NB4 (cell line): ENCODE data around the gene PLCB4.

Source experiments
- DNase-seq: peaks from one replicate; pipeline ENCODE4 v3.0.0; 2010; ENCODE audit warnings: low read depth
- H3K4me3 ChIP-seq: one replicate; pipeline ENCODE4 v1.5.1; 2011; ENCODE audit warnings: mild to moderate bottlenecking, low read depth, low read length, moderate library complexity
- MYC ChIP-seq: IDR thresholded peaks from 2 replicates; pipeline ENCODE4 v1.6.1; 2011; ENCODE audit warnings: low read depth, low read length
- POLR2A ChIP-seq: IDR thresholded peaks from 2 replicates; pipeline ENCODE4 v1.6.1; 2011; ENCODE audit warnings: mild to moderate bottlenecking; ENCODE audit not compliant: insufficient read length; ENCODE audit errors: extremely low read depth
- TF ChIP-seq, protein P1 (sequence below): IDR thresholded peaks from 2 replicates; pipeline ENCODE4 v1.6.1; 2011; ENCODE audit warnings: low read depth, low read length
- TF ChIP-seq, protein P2 (sequence below): IDR thresholded peaks from one replicate; pipeline ENCODE4 v1.5.1; 2012; ENCODE audit warnings: low read depth, low read length

PLCB4 gene

DNA sequence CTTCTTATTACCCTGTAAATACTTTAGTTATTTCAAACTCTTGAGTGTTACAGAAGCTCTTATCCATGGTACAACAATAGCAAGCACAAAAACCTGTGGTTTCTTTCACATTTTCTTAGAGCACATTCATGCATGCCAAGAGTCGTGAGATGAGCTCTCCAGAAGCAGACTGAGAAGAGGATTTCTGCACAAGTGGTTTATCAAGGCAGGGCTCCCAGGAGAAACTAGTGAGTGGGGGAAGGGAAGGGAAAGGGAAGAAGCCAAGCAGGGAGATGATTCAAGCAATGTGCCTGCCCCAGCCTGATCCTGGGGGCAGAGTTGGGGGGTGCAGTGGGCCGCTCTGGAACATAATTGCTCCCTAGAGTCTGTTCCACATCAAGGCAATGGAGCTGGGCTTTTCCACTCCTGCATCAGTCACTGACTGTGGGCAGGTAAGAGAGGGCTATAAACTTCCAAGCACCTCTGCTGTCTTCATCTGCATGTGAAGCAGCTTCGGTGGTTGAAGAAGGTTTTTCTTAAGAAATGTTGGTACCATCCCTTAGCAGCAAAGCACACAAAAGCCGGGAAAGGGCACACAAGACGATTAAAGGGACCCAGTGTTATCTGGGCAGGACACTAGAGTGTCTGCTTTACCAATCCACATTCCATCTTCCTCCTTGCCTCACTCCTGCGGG is 152.1 kb downstream of the PLCB4 start:
- H3K4me3 ChIP-seq: no peak overlapping the region
- TF ChIP-seq, protein P1, sequence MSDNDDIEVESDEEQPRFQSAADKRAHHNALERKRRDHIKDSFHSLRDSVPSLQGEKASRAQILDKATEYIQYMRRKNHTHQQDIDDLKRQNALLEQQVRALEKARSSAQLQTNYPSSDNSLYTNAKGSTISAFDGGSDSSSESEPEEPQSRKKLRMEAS: no peak
- TF ChIP-seq, protein P2, sequence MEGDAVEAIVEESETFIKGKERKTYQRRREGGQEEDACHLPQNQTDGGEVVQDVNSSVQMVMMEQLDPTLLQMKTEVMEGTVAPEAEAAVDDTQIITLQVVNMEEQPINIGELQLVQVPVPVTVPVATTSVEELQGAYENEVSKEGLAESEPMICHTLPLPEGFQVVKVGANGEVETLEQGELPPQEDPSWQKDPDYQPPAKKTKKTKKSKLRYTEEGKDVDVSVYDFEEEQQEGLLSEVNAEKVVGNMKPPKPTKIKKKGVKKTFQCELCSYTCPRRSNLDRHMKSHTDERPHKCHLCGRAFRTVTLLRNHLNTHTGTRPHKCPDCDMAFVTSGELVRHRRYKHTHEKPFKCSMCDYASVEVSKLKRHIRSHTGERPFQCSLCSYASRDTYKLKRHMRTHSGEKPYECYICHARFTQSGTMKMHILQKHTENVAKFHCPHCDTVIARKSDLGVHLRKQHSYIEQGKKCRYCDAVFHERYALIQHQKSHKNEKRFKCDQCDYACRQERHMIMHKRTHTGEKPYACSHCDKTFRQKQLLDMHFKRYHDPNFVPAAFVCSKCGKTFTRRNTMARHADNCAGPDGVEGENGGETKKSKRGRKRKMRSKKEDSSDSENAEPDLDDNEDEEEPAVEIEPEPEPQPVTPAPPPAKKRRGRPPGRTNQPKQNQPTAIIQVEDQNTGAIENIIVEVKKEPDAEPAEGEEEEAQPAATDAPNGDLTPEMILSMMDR: no peak
- no peak for TF ChIP-seq POLR2A
- no peak for TF ChIP-seq MYC
- no peak for DNase-seq

DNA sequence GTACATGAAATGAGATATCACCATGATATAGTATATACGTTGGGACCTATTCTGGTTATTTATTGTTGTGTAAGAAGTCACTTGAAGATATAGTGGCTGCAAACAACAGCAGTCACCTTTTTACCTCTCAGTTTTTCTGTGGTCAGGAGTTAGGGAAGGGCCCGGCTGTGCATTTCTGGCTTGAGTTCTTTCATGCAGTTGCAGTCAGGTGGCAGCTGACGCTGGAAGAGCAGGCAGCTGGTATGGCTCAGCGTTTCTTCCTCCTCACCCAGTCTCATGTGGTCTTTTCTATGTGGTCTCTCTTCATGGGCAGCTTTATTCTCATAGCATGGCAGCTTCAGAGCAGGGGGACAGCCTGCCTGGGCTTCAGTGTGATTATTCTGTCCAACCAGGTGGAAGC is 154.4 kb downstream of the PLCB4 start:
- no peak for TF ChIP-seq MYC
- TF ChIP-seq POLR2A: no peak
- TF ChIP-seq, protein P1: no peak
- TF ChIP-seq, protein P2: no peak
- no peak overlapping the region for H3K4me3 ChIP-seq
- DNase-seq: no peak

DNA sequence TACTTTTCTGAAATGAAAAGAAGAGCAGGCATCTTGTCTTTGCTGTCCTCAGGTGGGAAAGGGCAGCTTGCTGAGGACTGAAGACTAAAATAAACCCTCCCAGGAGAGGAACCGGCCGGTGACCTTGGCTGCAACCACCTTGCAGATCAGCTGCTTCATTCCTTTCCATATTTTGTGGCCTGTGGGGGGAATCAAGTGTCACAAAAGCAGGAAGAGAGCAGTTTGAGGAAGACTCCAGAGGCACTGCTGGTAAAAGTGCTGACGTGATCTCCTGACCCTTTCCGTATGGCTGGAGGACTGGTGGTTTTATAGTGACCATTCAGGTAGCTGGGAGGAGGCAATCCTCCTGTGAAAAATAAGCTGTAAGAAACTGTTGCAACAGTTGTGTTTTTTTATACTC is 157.0 kb downstream of the PLCB4 start:
- H3K4me3 ChIP-seq: no peak overlapping the region
- DNase-seq: no peak
- TF ChIP-seq POLR2A: no peak
- TF ChIP-seq MYC: no peak
- TF ChIP-seq, protein P1: no peak
- TF ChIP-seq, protein P2: no peak

DNA sequence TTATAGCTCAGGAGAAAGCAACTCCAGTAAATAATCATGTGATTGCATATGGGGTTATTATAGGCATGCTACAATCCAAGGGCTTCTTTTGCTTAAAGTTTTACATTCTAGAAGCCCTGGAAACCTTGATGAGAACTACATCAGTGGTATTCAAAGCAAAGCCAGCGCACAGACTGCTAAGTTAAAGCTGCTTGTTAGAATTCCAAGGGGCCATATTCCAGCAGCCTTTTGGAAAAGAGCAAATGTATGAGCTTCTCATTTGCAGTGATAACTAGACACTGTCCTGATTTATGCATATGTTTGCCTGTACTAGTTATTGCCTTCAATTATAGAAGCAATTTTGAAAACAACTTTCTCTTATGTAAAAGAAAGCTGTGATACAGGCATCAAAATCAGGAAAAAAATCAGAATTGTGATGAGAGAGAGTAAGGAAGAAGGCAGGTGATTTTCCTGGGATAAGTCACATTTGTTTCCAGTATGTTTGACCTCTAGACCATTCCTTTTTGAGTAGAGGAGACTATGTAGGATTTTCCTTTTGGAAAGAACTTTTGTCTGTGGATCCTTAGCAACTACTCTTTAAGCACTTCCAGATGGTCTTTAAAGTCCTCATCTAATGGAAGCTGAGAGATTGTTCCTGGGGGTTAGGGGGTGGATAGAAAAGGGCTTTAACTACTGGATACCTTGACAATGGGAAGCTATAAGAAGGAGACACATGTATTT is 159.2 kb downstream of the PLCB4 start:
- no peak overlapping the region for H3K4me3 ChIP-seq
- TF ChIP-seq MYC (no peak), POLR2A (no peak)
- TF ChIP-seq, protein P1: no peak
- TF ChIP-seq, protein P2: no peak
- DNase-seq: no peak

DNA sequence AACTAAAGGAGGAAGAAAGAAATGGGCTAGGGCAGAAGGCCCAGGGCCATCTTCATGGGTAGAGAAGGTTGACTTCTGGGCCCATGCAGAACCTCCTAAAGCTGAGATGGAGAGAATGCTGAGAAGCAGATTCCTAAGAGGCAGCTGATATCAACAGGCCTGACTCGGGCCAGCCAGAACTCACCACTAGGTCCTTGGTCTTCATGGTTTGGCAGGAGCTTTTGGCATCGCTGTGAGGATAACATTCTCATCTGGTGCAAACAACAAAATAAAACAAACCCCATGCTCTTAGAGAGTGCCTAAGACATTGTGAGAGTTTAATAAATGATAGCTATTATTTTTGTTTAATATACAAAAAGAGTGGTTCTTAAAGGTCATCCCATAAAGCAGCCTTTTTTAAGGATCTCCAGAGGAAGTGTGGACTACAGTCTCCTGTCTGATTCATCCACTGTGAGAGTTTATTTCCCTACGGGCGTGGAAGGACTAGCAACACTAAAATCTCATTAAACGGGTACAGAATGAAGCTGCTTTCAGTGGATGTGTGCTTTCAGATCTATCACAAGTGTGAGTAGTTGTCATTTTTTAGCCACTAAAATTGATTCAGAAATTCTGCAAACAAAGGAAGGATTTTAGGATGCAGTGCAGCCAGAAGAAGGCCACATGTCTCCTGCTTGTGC is 160.0 kb downstream of the PLCB4 start:
- no peak overlapping the region for H3K4me3 ChIP-seq
- no peak for DNase-seq
- TF ChIP-seq, protein P1: no peak
- TF ChIP-seq MYC (no peak), POLR2A (no peak)
- TF ChIP-seq, protein P2: no peak
